RWPE1 (cell line): ENCODE results near the gene ASAP2.

Experiments used
- CTCF ChIA-PET: fragments of 350-600 bp; sonication (Branson Sonifier 250); formaldehyde crosslinking; extraction: SDS; loops from one replicate; lab custom pipeline; 2021; lab: Yijun Ruan, JAX
- POLR2A ChIA-PET: fragments of 400-600 bp; formaldehyde crosslinking; extraction: SDS; loops from one replicate; lab custom pipeline; 2020; ENCODE audit warnings: antibody characterized with exemption; ENCODE audit not compliant: low non-redundant PET; lab: Yijun Ruan, JAX
- DNase-seq: peaks from one replicate; pipeline ENCODE4 v3.0.0; 2012; ENCODE audit warnings: low spot score
- H3K27ac ChIP-seq: fragments of 450-650 bp; 2 replicates; pipeline ENCODE4 v1.5.1; 2017
- TF ChIP-seq, protein P1 (sequence below): fragments of 450-650 bp; conservative IDR thresholded peaks from 2 replicates; pipeline ENCODE4 v1.5.1; 2017; ENCODE audit warnings: low read depth, mild to moderate bottlenecking

The ASAP2 gene

DNA sequence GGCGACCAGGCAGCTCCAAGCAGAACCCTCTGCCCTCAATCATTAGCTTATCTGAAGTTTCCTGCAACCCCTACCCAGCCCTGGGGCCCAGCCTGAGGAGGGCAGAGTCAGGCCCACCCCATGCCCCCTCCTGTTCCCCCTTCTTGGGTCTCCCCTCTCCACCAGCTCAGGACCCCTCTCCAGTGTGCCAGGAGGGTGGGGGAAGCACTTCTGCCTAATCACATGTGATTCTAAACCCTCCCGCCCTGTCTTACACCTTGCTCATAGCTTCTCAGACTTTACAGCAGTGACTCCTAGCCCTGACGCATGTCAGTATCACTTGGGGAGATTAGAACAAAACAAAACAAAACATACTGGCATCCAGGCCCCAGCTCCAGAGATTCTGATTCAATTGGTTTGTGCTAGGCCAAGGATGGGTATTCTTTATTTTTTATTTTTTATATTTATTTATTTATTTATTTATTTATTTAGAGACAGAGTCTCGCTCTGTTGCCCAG, 42.5 kb upstream of the ASAP2 start:
- POLR2A ChIA-PET = no interaction called here

GRCh38 chr2:9165625-9166024, 41.0 kb upstream of the ASAP2 start:
- POLR2A ChIA-PET = no interaction called here
- CTCF ChIA-PET = interaction anchor here (0.9 kb wide), 1 partner anchor 10 kb away, joined by 3 read pairs; no protein-coding TSS in a partner anchor
- H3K27ac ChIP-seq = no peak overlapping the region
- TF ChIP-seq, protein P1, sequence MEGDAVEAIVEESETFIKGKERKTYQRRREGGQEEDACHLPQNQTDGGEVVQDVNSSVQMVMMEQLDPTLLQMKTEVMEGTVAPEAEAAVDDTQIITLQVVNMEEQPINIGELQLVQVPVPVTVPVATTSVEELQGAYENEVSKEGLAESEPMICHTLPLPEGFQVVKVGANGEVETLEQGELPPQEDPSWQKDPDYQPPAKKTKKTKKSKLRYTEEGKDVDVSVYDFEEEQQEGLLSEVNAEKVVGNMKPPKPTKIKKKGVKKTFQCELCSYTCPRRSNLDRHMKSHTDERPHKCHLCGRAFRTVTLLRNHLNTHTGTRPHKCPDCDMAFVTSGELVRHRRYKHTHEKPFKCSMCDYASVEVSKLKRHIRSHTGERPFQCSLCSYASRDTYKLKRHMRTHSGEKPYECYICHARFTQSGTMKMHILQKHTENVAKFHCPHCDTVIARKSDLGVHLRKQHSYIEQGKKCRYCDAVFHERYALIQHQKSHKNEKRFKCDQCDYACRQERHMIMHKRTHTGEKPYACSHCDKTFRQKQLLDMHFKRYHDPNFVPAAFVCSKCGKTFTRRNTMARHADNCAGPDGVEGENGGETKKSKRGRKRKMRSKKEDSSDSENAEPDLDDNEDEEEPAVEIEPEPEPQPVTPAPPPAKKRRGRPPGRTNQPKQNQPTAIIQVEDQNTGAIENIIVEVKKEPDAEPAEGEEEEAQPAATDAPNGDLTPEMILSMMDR = no peak
- DNase-seq = no peak

More for the DNA sequence above, 42.5 kb upstream of the ASAP2 start:
- DNase-seq = no peak
- CTCF ChIA-PET = no interaction called here
- TF ChIP-seq, protein P1 = no peak
- H3K27ac ChIP-seq = peak overlapping the region; percentile 75

GRCh38 chr2:9166579-9167377, 39.8 kb upstream of the ASAP2 start:
- H3K27ac ChIP-seq = no peak overlapping the region
- no peak for DNase-seq
- ChIA-PET CTCF (no interaction called here), POLR2A (no interaction called here)
- TF ChIP-seq, protein P1 = no peak

DNA sequence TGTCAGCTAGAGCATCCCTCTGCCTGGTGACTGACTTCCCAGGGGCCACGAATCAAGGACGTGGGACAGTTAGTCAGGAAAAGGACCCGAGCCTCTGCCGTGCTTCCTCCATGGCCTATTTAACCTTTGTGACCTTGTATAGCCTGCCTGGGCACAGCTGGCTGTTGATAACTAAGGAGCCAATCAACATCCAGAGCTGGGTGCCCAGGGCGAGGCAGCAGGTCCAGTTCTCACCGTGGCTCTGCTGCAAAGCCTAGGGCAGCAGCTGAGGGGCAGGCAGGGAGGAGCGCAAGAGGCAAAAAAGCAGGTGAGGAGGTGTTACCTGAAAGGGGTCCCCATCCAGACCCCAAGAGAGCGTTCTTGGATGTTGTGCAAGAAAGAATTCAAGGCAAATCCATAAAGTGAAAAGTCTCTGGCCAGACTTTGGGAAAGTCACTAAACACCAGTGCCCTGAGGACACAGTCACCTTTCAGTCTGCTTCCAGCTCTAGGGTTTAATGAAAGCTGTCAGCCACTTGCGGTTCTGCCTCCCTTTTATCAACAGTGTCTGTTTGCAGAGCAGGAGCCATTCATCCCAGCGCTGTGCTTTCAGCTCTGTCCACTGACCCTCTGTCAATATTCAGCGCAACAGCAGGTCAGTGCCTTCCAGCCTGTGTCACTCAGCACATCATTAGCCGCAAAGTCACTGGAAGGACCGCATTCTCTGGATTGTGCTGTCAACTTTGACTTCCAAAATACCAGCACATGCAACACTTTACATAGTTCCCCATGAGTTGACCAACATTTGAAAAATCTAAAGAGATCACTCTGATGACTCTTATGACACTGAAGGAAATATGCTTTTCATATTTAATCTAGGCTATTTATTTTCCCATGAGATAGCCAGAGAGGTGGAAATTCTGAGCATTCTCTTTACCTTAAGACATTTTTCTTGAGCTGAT, 38.6 kb upstream of the ASAP2 start:
- TF ChIP-seq, protein P1 = no peak
- H3K27ac ChIP-seq = no peak overlapping the region
- ChIA-PET POLR2A (no interaction called here), CTCF (interaction anchor here (0.6 to 0.7 kb wide), 2 partner anchors 11 to 23 kb away, joined by 3 read pairs; no protein-coding TSS in a partner anchor)
- no peak for DNase-seq

GRCh38 chr2:9168821-9169221, 37.8 kb upstream of the ASAP2 start:
- ChIA-PET POLR2A (no interaction called here), CTCF (no interaction called here)
- no peak overlapping the region for H3K27ac ChIP-seq
- TF ChIP-seq, protein P1 = no peak
- DNase-seq = no peak
